Stimulated activated CD8-positive, alpha-beta memory T cell treated with anti-CD3 and anti-CD28 coated beads, Interleukin-12 subunit alpha, Interleukin-12 subunit beta, amount 100 ng/mL, for 4 hours (primary cell): ENCODE results near the gene MPST.

Source experiments
- DNase-seq: peaks from one replicate; pipeline ENCODE4 v3.0.0-alpha.2; 2020; ENCODE audit warnings: low read depth

The MPST gene

DNA sequence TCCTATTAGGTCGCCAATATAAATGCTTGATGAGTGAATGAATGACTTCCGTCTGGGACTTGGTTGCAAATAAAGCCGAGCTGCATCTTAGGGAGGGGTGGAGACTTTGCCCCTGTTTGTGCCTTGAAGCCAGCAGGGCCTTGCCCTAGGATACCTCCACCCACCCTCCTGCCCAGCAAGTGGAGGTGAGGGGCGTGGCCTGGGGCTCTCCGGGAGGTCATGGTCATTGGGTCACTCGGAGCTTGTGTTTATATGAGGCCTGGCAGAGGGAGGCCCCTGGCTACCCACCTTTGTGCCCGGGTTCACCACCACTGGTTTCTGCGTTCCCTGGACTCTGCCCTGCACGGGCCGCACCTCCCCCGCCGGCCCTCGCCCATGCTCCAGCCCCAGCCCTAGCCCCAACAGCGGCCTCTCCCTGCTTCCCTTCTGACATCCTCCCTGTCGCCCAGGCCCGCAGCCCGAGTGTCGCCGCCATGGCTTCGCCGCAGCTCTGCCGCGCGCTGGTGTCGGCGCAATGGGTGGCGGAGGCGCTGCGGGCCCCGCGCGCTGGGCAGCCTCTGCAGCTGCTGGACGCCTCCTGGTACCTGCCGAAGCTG, 4.3 kb downstream of the MPST start:
- no peak for DNase-seq

DNA sequence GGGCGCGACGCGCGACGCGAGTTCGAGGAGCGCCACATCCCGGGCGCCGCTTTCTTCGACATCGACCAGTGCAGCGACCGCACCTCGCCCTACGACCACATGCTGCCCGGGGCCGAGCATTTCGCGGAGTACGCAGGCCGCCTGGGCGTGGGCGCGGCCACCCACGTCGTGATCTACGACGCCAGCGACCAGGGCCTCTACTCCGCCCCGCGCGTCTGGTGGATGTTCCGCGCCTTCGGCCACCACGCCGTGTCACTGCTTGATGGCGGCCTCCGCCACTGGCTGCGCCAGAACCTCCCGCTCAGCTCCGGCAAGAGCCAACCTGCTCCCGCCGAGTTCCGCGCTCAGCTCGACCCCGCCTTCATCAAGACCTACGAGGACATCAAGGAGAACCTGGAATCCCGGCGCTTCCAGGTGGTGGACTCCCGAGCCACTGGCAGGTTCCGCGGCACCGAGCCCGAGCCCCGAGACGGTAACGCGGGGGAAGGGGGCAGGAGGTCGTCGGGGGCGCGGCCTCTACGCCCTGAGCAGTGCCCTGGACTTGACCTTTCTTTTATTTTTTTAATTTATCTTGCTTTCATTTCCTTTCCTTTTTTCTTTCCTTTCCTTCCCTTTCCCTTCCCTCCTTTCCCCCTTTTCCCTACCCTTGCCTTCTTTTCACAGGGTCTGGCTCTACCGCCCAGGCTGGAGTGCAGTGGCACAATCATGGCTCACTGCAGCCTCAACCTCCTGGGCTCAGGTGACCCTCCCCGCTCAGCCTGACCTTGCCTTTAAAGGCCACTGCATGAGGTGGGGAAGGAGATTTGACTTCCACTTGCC, 5.0 kb downstream of the MPST start:
- DNase-seq = no peak

DNA sequence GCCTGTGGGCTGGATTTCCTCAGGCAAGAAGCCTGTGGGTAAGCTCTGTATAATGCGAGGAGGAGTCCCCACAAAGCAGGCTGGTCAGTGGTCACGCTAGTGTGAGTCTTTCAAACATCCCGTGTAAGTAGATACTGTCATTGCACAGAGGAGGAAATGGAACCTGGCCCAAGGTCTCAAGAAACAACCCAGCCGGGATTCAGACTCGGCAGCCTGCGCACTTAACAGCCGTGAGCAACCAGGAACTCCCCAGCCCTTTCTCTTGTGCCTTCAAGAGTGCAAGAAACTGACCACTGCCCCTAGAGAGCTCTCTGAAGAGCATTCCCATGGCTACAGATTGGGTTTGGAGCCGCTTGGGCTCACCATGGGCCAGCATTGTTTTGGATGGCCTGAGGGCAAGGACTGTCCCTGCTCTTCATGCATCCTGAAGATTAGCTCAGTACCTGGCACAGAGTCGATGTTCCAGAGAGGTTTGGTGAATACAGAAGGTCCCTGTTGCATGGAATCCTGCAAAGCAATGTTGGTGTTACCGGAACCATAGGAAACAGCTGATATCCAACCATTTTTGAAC, 6.0 kb downstream of the MPST start:
- DNase-seq = no peak

DNA sequence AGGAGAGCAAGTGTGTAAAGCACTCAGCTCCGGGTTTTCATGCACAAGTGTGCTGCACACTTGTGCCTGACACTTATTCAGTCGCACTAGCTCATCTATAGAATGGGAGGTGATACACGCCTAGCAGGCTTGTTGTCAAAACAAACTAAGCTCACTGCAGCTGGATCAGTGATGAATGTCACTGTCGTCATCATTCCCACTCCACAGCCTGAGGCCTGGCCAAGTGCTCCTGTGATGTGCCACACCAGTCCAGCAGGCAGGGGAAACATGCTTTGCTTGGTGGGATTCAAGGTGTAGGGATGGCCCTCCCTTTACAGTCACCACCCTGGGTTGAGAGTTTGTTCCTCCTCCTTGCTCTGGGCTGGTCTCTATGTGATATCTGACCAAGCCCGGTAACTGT, 6.8 kb downstream of the MPST start:
- no peak for DNase-seq

DNA sequence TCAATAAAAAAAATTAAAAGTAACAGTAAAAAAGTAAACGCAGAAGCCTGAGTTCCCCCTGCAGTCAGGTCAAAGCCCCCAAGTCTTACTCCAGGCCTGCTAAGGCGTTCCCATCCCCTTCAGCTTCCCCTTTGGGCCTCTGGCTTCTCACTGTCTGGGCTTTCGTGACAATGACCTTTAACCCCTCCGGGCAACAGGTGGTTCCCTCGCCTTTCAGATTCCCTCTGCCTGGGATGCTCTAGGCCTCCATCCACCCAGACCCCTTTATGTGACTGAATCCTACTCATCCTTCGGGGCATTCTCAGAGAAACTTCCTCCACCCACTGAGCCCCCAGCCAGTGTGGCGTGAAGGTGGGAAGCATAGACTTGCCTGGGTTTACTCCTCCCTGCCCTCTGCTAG, 8.0 kb downstream of the MPST start:
- DNase-seq = no peak

DNA sequence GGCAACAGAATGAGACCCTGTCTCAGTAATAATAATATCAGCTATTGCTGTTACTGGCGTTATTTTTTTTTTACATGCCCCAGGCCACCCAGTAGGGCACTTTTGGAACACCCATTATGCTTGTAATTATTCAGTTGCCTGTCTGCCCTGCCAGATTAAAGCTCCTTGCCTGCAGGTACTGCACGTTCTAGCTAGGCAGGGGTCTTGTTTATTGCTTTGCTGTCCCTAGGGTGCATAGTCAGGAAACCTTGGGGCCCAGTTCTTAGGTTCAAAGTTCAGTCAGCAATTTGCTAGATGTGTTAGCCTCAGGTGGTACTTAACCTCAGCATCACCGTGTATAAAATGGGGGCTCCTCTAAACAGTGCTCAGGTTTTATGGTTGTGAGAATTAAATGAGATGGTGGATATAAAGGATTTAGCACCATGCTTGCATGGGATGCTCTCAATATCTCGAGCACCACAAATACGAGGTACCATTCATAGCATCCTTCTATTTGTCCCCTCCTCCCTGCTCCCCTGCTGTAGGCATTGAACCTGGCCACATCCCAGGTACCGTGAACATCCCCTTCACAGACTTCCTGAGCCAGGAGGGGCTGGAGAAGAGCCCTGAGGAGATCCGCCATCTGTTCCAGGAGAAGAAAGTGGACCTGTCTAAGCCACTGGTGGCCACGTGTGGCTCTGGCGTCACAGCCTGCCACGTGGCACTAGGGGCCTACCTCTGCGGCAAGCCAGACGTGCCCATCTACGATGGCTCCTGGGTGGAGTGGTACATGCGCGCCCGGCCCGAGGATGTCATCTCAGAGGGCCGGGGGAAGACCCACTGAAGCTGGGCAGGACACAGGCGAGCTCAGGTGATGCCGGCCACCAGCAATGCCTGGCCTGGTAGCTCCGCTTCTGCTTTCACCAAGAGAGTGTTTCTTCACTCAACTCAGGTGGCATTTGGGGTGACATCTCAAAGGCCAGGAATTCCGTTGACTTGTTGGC, 9.4 kb downstream of the MPST start:
- no peak for DNase-seq

DNA sequence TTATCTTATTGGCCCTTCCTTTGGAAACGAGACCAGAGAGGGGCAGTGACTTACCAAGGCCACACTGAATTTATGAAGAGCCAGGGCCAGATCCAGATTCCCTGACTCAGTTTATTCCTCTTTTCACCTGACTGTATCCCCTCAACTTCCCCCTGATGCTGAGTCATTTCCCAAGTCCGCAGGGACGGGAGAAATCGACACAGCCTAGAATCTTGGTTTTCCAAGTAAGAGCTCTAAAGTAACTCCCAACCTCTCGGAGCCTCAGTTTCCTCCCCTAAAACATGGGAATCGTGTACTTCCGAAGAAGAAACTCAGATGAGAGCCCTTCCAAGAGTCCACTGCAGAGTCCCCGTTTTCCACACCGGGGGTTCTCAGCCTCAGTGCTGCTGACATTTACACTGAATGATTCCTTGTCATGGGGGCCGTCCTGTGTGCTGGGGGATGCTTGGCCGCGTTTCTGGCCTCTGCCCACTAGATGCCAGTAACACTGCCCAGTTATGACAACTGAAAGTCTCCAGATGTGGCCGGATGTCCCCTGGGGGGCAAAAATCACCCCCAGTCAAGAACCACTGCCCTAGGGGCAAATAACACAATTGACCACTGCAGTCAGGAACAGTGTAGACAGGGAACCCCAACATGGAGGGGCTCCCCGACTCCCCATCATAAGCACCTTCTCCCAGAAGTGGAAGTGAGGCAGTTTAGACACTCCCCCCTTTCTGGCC, 11.2 kb downstream of the MPST start:
- DNase-seq = no peak

DNA sequence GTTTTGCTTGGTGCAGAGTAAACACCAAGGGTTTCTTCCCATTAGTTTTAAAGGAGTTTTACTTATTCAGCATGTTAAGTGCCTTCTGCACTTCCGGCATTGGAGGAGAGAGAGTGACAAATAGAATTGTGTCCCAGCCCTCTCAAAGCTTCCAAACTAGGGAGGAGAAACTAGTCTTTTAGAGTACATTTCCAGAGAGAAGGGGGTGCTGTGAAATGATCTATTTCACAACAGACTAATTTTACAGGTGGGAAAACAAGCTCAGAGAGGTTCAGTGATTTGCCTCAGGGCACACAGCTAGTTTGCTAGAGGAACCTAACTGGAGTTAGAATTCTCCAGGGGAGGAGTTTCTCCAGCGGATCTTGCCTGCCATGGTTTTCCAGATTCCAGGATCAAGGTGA, 12.6 kb downstream of the MPST start:
- no peak for DNase-seq

DNA sequence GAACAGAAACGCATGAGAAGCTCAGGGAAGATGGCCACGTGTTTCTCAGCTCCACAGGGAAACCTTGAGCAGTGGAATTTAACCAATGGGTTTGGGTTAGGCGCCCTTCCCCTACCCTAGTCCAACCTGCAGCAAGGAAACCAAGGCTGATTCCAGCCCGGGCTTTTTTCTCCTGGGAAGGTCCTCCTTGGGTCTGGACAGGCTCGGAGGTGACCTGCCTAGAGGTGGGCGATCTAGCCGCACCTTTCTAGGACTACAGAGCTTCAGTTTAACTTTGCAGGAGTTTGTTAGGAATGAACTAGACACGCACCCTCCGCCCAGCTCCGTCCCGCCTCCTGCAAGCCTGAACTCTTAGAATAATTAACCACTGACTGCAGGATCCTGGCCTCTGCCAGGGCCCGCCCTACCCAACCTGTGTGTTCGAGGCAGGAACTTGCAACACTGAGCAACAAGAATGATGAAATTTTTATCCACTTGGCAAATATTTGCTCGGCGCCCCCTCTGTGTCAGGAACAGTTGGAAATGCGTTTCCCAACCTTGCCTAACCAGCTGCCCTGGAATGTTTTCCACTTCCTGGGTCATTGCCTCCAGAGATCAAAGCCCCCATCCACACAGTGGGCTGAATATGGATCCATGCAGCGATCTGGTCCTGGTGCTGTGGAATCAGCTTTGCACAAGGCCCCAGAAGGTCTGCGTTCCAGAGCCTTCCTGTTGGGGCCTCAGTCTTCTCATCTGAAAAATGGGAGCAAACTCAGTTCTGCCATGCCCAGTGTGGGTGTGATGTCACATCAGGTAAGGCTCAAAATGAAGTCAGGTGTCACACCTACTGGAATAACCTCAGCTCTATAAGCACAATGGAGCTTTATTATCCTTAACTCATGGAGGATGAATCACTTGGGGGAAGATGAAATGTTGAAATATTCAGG, 13.3 kb downstream of the MPST start:
- no peak for DNase-seq

DNA sequence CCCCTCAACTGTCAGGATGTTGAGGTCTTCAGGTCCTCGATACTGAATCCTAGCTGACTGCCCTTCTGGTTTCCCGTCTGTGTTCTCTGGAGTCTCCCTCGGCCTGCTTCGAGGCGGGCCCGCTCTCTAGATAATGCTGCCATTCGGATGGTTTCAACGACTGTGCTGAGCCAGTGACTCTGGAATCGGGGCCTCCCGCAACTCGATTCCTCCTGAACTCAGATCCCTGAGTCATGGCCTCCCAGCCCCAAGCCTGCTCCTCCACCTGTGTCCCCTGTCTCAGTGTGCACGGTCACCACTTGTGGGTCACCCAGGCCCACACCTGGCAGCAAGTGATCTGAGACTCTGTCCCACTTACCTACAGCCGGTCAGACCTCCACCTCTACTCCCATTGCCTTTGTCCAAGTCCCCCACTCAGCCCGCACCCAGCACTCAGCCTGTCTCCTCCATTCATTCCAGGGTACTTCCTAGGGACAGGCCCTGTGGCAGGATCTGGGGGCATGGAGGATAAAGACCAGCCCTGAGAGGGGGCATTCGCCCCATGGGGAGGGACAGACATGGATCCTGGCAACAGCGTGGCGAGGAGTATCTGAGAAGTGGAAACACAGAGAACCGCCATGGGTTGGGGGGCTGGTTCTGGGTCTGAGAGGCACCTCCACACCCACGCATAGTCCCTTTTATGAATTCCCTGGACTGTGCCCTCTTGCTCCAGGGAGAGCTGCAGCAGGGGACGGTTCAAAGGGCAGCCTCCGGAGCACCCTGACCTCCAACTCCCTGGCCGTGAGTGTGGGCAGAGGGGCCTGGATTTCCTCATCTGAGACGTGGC, 14.3 kb downstream of the MPST start:
- no peak for DNase-seq

DNA sequence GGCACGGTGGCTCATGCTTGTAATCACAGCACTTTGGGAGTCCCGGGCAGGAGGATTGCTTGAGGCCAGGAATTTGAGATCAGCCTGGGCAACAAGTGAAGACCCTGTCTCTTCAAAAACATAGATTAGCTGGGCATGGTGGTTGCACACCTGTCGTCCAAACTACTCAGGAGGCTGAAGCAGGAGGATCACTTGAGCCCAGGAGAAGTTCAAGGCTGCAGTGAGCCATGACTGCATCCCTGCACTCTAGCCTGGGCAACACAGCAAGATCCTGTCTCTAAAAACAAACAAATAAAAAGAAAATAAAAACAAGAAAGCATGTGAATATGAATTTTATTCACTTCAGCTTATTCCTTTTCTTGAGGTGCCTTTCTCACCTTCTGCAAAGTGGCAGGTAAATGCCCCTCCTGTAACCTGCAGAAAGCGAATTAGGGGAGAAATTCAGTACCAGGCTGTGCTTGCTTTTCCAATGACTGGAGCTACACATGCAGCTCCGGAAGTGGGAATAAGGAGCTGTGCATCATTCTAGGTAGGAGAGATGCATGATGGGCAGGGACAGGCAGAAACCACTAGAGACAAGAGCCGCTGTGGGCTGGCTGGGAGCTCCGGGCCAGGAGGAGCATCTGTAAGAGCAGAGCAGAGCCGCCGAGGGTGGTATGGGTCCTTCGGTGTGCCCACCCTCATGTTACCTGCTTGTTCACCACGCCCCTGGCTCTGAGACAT, 17.3 kb downstream of the MPST start:
- no peak for DNase-seq

DNA sequence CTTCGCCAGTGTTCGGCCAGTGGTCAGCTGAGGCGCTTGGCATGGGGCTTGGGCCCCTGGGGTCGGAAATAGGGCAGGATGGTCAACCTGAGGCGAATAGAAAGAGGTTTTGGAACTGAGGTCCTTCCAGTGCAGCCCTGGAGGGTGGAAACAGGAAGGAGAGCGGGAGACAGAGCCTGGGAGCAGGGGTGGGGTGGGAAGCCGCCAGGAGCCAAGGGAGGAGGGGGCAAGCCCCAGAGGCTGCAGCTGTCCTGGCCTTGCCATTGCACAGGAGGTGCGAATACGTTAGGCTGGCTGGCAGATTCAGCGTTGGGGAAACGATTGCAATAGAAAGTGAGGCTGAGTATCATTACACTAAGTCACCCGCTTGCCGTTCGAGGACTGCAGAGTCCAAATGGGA, 18.1 kb downstream of the MPST start:
- no peak for DNase-seq

DNA sequence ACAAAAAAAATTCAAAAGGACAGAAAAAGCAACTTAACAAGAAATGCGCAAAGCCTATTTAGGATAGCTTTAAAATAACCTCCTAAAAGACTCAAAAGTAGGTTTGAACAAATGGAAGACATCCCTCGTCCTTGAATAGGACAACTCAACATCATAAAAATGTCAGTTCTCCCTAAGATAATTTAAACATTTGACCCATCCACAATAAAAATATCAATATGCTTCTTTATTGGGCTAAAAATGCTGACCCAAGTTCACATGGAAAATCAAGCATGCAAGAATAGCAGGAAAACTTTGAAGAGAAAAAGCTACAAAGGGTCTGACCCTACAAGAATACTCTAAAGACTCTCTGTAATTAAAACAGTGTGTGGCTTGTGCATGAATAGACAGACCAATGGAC, 19.9 kb downstream of the MPST start:
- no peak for DNase-seq

DNA sequence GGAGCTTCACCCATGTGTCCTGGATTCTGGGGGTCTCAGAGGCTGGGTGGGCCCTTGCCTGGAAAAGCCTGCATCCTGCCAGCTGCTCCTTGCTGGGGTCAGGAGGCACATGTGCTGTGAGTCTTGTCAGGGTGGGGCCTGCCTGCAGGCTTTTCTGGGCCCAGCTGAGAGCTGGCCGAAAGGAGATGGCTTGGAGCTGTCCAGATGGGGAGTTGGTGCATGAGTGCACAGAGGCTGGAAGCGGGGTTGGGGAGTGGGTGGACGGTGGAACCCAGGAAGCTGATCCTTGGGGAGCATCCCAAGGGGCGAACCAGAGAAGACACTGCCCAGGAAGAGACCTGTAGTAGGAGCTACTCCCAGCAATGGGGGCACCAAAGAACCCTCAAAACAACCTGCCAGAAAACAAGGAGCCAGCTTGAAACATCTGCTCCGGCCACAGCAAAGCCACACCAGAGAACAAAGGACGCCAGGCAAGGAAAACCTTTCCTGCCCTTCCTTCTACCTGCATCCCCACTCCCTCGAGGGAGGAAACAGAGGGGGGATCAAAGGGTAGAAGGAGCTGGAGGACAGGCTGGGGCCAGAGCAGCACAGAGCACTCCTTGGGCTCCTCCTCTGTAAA, 23.8 kb downstream of the MPST start:
- no peak for DNase-seq

DNA sequence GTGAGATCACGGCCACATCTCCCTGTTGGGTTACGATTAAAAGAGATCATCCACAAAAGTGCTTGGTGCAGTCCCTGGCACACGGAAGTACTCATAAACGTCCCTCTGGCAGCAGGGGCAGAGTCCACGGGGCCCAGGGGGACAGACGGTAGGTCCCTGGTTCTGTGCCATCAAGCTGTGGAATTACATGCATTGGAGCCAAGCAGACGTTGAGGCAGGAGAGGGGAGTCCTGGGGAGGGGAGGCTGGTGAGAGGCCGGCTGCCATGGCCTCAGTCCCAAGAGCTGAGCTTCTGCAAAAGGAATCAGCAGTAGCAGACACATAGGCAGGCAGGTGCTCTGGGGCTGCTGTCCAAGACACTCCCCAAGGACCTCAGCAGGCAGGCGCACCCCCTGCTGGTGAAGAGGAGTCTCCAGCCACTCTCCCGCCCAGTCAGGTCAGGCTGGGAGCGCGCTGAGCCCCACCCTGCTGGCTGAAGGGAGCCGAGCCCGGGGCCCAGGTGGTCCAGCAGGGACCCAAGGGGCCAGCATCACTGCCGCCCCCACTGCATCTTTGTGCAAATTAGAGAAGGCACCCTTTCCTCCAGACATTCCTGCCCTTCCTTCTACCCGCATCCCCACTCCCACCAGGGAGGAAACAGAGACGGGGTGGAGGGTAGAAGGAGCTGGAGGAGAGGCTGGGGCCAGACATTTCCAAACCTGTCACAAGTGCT, 24.4 kb downstream of the MPST start:
- DNase-seq = no peak

DNA sequence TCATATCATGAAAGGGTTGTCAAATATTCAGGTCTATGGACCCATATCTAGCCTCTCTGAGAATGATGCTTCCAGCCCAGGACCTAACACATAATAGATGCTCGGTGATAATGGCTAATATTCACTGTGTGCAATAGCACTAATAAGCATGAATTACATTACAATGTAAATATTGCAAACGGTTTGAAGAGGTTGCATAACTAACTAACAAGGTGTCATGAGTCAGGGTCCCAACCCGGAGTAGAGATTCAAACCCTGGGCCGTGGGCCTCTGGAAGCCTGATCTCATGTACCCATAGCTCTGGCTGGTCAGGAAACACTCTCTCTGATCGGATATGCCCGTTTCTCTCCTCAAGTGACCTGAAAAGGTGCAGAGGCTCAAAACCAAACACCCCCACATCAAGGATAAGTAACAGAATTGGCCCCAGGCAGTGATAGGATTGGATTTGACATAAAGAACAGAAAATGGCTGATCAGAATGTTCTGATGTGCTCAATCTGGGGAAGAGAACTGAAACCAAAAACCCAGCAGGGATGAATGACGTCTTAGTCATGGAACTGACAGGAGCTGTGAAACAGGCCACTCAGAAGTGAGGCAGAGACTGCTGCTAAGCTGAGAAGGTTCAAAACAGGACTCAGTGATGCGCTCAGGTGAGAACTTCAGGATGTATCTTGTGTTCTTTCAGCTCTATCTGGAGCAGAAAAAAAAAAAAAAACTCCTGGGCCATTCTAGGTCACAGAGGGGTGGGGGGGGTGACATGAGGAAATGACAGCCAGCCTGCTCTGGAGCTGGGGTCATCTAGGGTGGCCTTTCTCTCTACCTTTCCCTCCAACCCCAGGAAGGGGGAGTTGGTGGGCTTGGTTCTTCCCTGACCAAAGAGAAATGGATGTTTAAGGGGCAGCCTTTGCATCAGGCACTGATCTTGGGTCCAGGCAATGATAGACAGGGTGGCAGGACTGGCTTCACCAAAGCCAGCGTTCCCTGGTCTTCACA, 25.4 kb downstream of the MPST start:
- no peak for DNase-seq

DNA sequence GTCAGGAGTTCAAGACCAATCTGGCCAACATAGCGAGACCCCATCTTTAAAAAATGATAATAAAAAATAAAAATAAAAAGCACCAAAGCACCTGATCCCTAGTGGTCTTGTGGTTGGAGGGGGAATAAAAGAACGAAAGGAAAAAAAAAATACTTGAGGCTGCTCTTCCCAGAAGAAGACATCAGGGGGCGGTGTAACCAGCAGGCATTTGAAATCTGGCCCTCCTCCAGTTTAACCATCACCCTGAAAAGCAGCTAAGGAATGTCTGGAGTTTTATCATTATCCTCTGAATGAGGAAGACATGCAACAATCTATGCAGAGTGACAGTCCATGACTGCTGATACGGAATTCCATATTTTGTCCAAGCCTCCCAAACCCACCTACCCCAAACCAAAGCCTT, 26.4 kb downstream of the MPST start:
- DNase-seq = no peak
